ACC112 (cell line): ENCODE data around the gene GFOD1.

ENCODE experiments used
- H2AFZ ChIP-seq: fragments of 200-600 bp; sonication (generic); one replicate; pipeline ENCODE4 v1.6.0; 2017; ENCODE audit warnings: antibody characterized with exemption, low read length; ENCODE audit not compliant: unreplicated experiment
- H3K27ac ChIP-seq: fragments of 200-600 bp; sonication (generic); 2 replicates; pipeline ENCODE4 v1.5.1; 2014; ENCODE audit warnings: low read depth, mild to moderate bottlenecking, antibody characterized with exemption, low read length, moderate library complexity
- H3K27me3 ChIP-seq: fragments of 200-600 bp; sonication (generic); 2 replicates; pipeline ENCODE4 v1.6.1; 2014; ENCODE audit warnings: mild to moderate bottlenecking, antibody characterized with exemption, low read length, moderate library complexity, mixed read lengths; ENCODE audit not compliant: insufficient read depth
- H3K36me3 ChIP-seq: fragments of 200-600 bp; sonication (generic); 2 replicates; pipeline ENCODE4 v1.6.1; 2016; ENCODE audit warnings: mild to moderate bottlenecking, antibody characterized with exemption, low read length, moderate library complexity, mixed read lengths; ENCODE audit not compliant: insufficient read depth
- H3K4me1 ChIP-seq: fragments of 200-600 bp; sonication (generic); one replicate; pipeline ENCODE4 v1.6.1; 2016; ENCODE audit warnings: low read length, mixed read lengths; ENCODE audit not compliant: insufficient read depth, unreplicated experiment, control insufficient read depth
- H3K4me3 ChIP-seq: fragments of 200-600 bp; sonication (generic); 2 replicates; pipeline ENCODE4 v1.5.1; 2014; ENCODE audit warnings: mild to moderate bottlenecking, low read depth, low read length
- H3K79me2 ChIP-seq: fragments of 200-600 bp; sonication (generic); one replicate; pipeline ENCODE4 v1.6.0; 2016; ENCODE audit warnings: low read length; ENCODE audit not compliant: control insufficient read depth, unreplicated experiment, insufficient read depth

The GFOD1 gene

DNA sequence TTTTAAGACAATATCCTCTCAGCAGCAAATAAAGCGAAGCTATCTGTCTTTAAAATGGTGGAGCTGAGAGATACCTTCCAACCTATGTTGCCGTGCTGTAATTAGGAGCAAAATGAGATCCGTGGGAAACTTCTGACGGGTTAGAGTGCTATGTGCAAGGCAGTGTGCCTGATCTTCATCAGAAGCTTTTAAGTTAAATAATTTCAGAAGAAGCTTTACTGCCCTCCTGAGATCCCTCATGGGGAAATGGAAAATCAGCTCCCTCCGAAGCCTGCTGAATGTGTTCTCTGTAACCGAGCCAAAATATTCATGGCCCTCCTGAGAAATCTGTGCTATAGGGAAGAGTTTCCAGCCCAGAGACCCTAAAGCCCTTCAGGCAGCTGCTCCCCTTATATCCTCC, 115.3 kb downstream of the GFOD1 start:
- Histone ChIP-seq H3K79me2 (no peaks in the 10 kb centered on the region), H3K36me3 (no peaks in the 10 kb centered on the region), H3K27me3 (no peaks in the 10 kb centered on the region), H3K4me3 (no peak overlapping the region), H3K4me1 (peaks cover 8% of the 10 kb centered on the region), H3K27ac (no peak overlapping the region), H2AFZ (no peak overlapping the region)

DNA sequence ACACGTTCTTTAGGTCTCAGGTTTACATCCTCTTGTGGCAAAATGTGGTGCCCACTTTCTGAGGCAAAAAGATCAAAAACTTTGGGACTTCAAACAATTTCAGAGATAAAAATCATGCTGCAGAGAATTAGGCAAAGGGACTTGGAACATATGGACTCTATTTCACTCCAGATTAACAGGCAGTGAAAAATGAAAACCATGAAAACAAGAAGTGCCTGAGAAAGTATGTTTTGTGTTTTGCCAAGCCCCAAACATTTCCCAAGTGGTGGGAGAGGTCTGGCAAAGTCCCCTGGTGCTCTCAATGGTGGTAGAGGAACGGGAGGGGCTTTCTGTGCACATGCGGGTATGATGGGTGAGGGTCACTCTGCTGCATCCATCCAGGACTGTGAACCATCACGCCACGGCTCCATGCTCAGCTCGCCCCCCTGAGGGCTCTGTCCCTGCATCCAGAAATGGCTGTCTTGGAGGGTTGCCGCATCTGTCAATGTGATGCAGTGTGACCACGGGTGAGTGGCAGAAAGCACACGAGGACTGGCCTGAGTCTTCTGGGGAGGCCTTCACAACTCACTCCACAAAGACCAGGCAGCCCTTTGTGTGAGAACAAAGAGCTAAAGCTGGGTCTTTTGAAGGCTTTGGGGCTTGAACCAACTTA, 115.9 kb downstream of the GFOD1 start:
- Histone ChIP-seq H3K79me2 (no peaks in the 10 kb centered on the region), H3K4me3 (no peak overlapping the region), H2AFZ (no peak overlapping the region)

DNA sequence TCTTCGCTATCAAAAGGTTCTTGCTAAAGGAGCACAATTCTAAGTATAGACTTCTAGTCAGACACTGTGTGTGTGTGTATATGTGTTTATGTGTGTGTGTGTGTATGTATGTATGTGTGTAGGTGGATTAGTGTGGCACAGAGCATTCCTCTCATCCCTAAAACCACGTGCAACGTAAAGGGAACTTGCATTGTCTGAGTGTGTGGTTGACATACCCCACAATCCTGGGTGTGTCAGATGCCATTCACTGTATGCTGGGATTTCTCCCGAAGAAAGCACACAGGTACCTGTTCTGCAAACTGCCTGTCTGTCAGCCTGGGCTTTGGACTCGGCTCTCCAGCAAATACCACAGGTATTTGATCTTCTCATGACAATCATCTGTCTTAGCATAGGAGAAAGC, 116.8 kb downstream of the GFOD1 start:
- Histone ChIP-seq H3K27me3 (no peaks in the 10 kb centered on the region), H3K79me2 (no peaks in the 10 kb centered on the region), H3K4me1 (peaks cover 8% of the 10 kb centered on the region), H3K36me3 (no peaks in the 10 kb centered on the region), H3K4me3 (no peak overlapping the region), H2AFZ (no peak overlapping the region), H3K27ac (no peak overlapping the region)

More for the DNA sequence above, 115.9 kb downstream of the GFOD1 start:
- Histone ChIP-seq H3K27ac (no peak overlapping the region), H3K27me3 (no peaks in the 10 kb centered on the region), H3K4me1 (peaks cover 8% of the 10 kb centered on the region), H3K36me3 (no peaks in the 10 kb centered on the region)

DNA sequence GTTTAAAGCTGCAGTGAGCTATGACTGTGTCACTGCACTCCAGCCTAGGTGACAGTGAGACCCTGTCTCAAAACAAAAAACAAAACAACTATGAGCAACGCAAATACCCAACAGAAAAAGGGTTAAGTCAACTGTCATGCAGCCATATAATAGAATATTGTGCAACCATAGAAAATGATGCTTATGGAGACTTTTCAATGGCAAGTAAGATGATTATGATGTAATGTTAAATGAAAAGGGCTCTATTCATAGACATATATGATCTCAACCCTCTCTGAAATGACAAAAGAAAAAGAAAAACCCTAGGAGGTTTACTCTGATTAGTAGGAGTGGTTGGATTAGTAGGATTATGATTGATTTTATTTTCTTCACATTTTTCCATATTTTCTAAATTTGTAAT, 117.8 kb downstream of the GFOD1 start:
- no peaks in the 10 kb centered on the region for H3K36me3 ChIP-seq
- no peak overlapping the region for H2AFZ ChIP-seq
- H3K27me3 ChIP-seq: no peaks in the 10 kb centered on the region
- peaks cover 8% of the 10 kb centered on the region for H3K4me1 ChIP-seq
- no peak overlapping the region for H3K4me3 ChIP-seq
- H3K27ac ChIP-seq: no peak overlapping the region
- H3K79me2 ChIP-seq: no peaks in the 10 kb centered on the region

DNA sequence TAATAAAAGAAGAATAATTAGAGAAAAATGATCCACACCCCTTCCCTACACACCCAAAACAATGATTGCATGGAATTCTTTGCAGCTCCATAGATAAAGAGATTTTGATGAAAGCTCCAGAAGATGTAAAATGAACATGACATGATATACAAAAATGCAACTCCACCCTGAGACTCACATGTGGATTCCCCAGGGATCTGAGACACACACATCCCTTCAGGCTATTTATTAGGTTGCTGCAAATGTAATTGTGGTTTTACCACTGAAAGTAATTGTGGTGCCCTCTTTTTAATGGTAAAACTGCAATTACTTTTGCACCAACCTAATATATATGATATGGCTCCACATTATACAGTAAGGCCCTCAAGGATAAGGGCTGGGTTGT, 118.7 kb downstream of the GFOD1 start:
- Histone ChIP-seq H3K27ac (no peak overlapping the region), H3K79me2 (no peaks in the 10 kb centered on the region), H2AFZ (no peak overlapping the region)

DNA sequence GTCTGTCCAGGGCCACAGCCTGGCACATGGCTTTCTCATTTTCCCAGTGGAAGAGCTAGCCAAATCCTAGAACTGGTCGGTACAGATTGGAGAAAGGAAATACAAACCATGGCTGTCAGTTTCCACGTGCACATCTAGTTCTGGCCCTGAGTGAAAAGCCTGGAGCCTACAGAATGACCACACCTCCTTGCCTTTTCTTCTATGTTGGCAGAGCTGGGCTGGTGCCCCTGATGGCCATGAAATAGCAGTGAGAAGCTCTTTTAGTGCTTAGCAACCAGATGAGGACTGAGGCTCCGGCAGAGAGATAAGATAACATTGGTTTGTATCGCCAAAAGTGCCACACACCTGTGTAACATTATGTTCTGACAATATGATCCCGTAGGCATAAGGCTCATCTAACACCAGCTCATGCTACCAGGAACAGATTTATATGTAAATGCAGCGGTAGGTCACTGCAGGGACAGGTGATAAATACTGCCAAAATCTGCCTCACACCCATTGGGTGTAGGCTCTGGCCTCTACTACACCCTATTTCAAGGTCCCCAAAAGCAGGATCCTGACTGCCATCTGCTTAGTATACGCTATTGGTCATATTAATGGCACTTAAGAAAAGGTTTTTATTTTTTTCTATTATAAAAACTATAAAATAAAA, 119.2 kb downstream of the GFOD1 start:
- Histone ChIP-seq H2AFZ (no peak overlapping the region), H3K36me3 (no peaks in the 10 kb centered on the region), H3K79me2 (no peaks in the 10 kb centered on the region), H3K27ac (no peak overlapping the region), H3K4me3 (no peak overlapping the region), H3K4me1 (peaks cover 8% of the 10 kb centered on the region), H3K27me3 (no peaks in the 10 kb centered on the region)

More for the DNA sequence above, 118.7 kb downstream of the GFOD1 start:
- Histone ChIP-seq H3K4me3 (no peak overlapping the region), H3K27me3 (no peaks in the 10 kb centered on the region), H3K36me3 (no peaks in the 10 kb centered on the region), H3K4me1 (peaks cover 8% of the 10 kb centered on the region)

DNA sequence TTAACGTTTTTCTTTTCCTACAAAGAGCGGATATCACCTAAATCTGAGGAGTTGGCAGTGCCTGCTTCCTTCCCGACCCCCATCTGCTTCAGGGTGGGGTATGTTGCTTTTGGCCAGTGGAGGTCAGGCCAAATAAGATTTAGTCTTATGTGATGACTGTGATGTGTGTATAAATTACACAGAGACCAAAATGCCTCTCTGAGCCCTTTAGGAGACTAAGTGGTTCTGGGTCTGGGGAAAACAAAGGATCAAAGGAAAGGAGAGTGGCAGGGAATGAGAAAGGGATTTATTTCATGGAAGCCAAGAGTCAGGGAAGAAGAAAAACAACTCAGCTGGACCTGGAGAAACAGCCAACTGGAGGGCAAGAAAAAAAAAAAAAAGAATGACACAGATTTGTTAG, 120.0 kb downstream of the GFOD1 start:
- H3K27me3 ChIP-seq: no peaks in the 10 kb centered on the region
- no peaks in the 10 kb centered on the region for H3K36me3 ChIP-seq
- H3K4me1 ChIP-seq: peaks cover 8% of the 10 kb centered on the region
- no peak overlapping the region for H2AFZ ChIP-seq
- no peaks in the 10 kb centered on the region for H3K79me2 ChIP-seq
- no peak overlapping the region for H3K27ac ChIP-seq
- H3K4me3 ChIP-seq: no peak overlapping the region

DNA sequence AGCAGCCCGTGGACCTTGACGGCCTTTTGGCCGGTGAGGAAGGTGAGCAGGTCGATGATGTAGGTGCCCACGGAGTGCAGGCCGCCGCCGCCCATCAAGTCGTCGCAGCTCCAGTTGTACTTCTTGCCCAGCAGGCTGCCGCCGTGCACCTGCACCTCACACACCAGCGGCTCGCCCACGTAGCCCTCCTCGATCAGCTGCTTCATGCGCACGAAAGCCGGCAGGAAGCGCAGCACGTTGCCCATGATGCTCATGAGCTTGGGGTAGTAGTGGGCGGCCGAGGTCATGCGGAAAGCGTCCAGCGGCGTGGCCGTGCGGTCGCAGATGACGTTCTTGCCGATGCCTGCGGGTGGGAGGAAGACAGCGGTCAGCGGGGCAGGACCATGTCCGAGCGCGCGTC, 122.1 kb downstream of the GFOD1 start:
- Histone ChIP-seq H3K27me3 (no peaks in the 10 kb centered on the region), H3K4me1 (peaks cover 8% of the 10 kb centered on the region), H3K27ac (no peak overlapping the region)

DNA sequence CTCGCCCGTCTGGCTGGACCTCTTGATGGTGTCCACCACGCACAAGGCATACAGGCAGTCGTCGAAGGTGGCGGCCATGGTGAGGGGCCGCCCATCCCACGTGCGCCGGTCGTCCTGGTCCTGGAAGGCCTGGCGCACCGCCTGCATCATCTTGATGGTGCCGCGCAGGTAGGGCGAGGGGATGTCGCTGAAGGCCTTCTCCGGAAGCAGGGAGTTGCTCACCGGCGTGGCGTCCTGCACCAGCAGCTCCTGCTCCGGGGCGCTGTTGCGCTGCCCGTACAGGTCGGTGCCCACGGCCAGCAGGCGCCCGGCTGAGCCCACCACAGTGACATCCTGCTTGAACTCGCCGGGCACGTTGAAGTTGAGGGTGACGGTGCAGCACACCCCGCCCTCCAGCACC, 122.6 kb downstream of the GFOD1 start:
- H3K27me3 ChIP-seq: no peaks in the 10 kb centered on the region
- no peaks in the 10 kb centered on the region for H3K79me2 ChIP-seq
- no peak overlapping the region for H3K27ac ChIP-seq
- no peaks in the 10 kb centered on the region for H3K36me3 ChIP-seq
- peaks cover 8% of the 10 kb centered on the region for H3K4me1 ChIP-seq
- H2AFZ ChIP-seq: no peak overlapping the region
- no peak overlapping the region for H3K4me3 ChIP-seq

More for the DNA sequence above, 122.1 kb downstream of the GFOD1 start:
- Histone ChIP-seq H2AFZ (no peak overlapping the region), H3K79me2 (no peaks in the 10 kb centered on the region), H3K36me3 (no peaks in the 10 kb centered on the region), H3K4me3 (no peak overlapping the region)

DNA sequence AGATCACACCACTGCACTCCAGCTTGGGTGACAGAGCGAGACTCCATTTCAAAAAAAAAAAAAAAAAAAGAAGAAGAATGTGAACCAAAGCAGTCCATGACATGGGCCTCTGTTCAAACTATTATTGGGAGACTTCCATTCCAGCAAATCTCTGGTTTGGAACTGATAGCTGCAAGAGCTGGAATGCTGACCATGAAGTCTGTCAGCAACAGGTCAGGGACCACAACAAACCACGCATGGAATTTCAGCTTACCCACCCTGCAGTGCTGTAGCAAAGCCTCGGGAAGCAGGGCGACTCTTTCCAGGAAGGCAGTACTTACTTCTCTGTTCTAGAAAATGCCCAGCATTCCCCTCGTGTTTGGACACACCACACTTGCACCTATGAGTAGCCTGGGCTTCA, 125.0 kb downstream of the GFOD1 start:
- Histone ChIP-seq H3K27me3 (no peaks in the 10 kb centered on the region), H3K79me2 (no peaks in the 10 kb centered on the region), H3K27ac (no peak overlapping the region), H3K36me3 (no peaks in the 10 kb centered on the region), H2AFZ (no peak overlapping the region), H3K4me1 (no peaks in the 10 kb centered on the region), H3K4me3 (no peak overlapping the region)
